HepG2 (cell line): ENCODE data around the gene TADA2B.

Experiments
- ATM ChIP-seq: fragments of 450-650 bp; IDR thresholded peaks from 2 replicates; pipeline ENCODE4 v1.7.1; 2017; ENCODE audit warnings: mild to moderate bottlenecking, borderline replicate concordance
- CHD2 ChIP-seq: IDR thresholded peaks from 2 replicates; pipeline ENCODE4 v1.6.1; 2011; ENCODE audit warnings: low read depth, low read length, improper control_type of control experiment
- FOXA3 ChIP-seq: IDR thresholded peaks from 2 replicates; pipeline ENCODE4 v1.6.1; 2016; ENCODE audit warnings: missing genetic modification reagents, missing compliant biosample characterization
- SRSF4 ChIP-seq: fragments of 200-400 bp; formaldehyde crosslinking; IDR thresholded peaks from one replicate; pipeline ENCODE4 v1.6.1; 2018; ENCODE audit warnings: mild to moderate bottlenecking, low read depth, low read length, moderate library complexity; ENCODE audit not compliant: poor library complexity, severe bottlenecking
- TARDBP ChIP-seq: sonication (generic); formaldehyde crosslinking; IDR thresholded peaks from 2 replicates; pipeline ENCODE4 v1.8.0; 2022; ENCODE audit warnings: mild to moderate bottlenecking, missing genetic modification reagents
- TCF12 ChIP-seq, 2 experiments: fragments of 450-650 bp in 1 of 2; sonication (generic) in 1 of 2; formaldehyde crosslinking in 1 of 2; IDR thresholded peaks; 2 replicates each; pipeline versions ENCODE4 v1.6.1 to v1.8.0; 2017 to 2022; ENCODE audit warnings: antibody characterized with exemption in 1 of 2, mild to moderate bottlenecking in 1 of 2, missing genetic modification reagents in 1 of 2, moderate library complexity in 1 of 2
- TCF7L2 ChIP-seq: IDR thresholded peaks from 2 replicates; pipeline ENCODE4 v1.6.1; 2011; ENCODE audit warnings: mild to moderate bottlenecking, low read depth, low read length, moderate library complexity
- ZNF343 ChIP-seq: sonication (generic); formaldehyde crosslinking; IDR thresholded peaks from 2 replicates; pipeline ENCODE4 v1.4.0; 2020; ENCODE audit warnings: mild to moderate bottlenecking, missing genetic modification reagents
- ZSCAN29 ChIP-seq: sonication (generic); formaldehyde crosslinking; conservative IDR thresholded peaks from 2 replicates; pipeline ENCODE4 v1.4.0; 2020; ENCODE audit warnings: mild to moderate bottlenecking, missing genetic modification reagents

DNA sequence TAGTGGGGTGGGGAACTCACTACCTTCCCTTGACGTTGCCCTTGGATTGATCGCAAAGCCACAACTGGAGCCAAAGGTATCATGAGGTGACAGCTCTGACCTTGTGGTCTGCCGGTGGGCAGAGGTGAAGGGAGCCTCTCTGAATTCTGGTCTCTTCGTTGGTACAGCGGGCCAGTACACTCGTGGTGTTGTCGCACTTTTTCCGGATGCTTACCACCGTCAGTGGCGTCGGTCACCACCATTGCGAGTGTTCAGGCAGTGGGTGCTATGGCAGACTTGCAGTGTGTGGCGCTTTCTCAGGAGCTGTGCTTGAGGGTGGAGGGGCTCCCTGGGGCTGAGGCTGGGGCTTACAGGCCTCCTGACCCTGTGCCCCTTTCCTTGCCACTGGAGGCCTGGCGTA, 29.9 kb downstream of the TADA2B start:
- TF ChIP-seq TCF7L2 = no peak
- TF ChIP-seq ZNF343 (CRISPR knock-in tag) = no peak
- no peak for TF ChIP-seq FOXA3 (CRISPR knock-in tag)
- TF ChIP-seq ZSCAN29 (CRISPR knock-in tag) = no peak
- no peak for TF ChIP-seq SRSF4
- TF ChIP-seq CHD2 = no peak
- TF ChIP-seq TARDBP (CRISPR knock-in tag) = no peak
- no peak for TF ChIP-seq TCF12 (IDR thresholded peaks at IDR 0.05)
- no peak for TF ChIP-seq TCF12 (CRISPR knock-in tag; IDR thresholded peaks at IDR 0.05)
- no peak for TF ChIP-seq ATM
